Panc1 (cell line): ENCODE measurements around the gene RPRD1B. TPM values are rescaled to one million over a fixed set of nuclear protein-coding genes. Genes with fewer than 3 reads are reported as not detected.

Source experiments
- ATAC-seq: fragments of 200-7000 bp; cut with Tn5 transposase; 2 replicates; pipeline ENCODE4 v1.9.1; 2020; ENCODE audit warnings: mild to moderate bottlenecking, moderate library complexity
- BruUV-seq: library from RNA; stranded (reverse); fragments of 400-500 nt; replicated peaks from 2 replicates; lab custom pipeline; 2021; lab: Mats Ljungman, UMichigan
- CTCF ChIA-PET: fragments of 300-600 bp; sonication (Branson Sonifier 250); formaldehyde crosslinking; loops from one replicate; lab custom pipeline; 2022; ENCODE audit warnings: antibody characterized with exemption; lab: Charles Lee
- POLR2A ChIA-PET: fragments of 300-600 bp; sonication (Branson Sonifier 250); formaldehyde crosslinking; loops from one replicate; lab custom pipeline; 2022; ENCODE audit warnings: antibody characterized with exemption; lab: Charles Lee
- DNase-seq: peaks from one replicate; pipeline ENCODE4 v3.0.0-alpha.2; 2010; ENCODE audit warnings: low read depth, low spot score
- H3K27ac ChIP-seq: 2 replicates; pipeline ENCODE4 v1.5.1; 2011; ENCODE audit warnings: mild to moderate bottlenecking, low read length, inconsistent platforms
- H3K27me3 ChIP-seq: fragments of 200-500 bp; sonication (Bioruptor generic); 2 replicates; pipeline ENCODE4 v1.6.0; 2014; ENCODE audit warnings: low read length, inconsistent platforms; ENCODE audit not compliant: control insufficient read depth, insufficient read depth
- H3K36me3 ChIP-seq: fragments of 200-500 bp; sonication (Bioruptor generic); 2 replicates; pipeline ENCODE4 v1.5.1; 2014; ENCODE audit warnings: inconsistent platforms, mild to moderate bottlenecking, low read length, moderate library complexity; ENCODE audit not compliant: control insufficient read depth, insufficient read depth
- H3K4me1 ChIP-seq: 2 replicates; pipeline ENCODE4 v1.5.1; 2011; ENCODE audit warnings: inconsistent platforms, mild to moderate bottlenecking, low read length, moderate library complexity; ENCODE audit not compliant: control insufficient read depth, insufficient read depth
- H3K4me3 ChIP-seq, 2 experiments: 2 replicates each; pipeline ENCODE4 v1.5.1; 2011 to 2012; ENCODE audit warnings: low read depth in 2 of 2, low read length in 2 of 2, mild to moderate bottlenecking in 2 of 2, inconsistent platforms in 1 of 2, moderate library complexity in 1 of 2
- H3K9me3 ChIP-seq: fragments of 200-500 bp; sonication (Bioruptor generic); 2 replicates; pipeline ENCODE4 v1.5.1; 2014; ENCODE audit warnings: low read depth, mild to moderate bottlenecking, inconsistent platforms, low read length, moderate library complexity; ENCODE audit not compliant: control insufficient read depth, insufficient read depth
- CTCF ChIP-seq: fragments of 450-650 bp; IDR thresholded peaks from 2 replicates; pipeline ENCODE4 v1.5.1; 2017; ENCODE audit warnings: mild to moderate bottlenecking
- POLR2AphosphoS5 ChIP-seq: IDR thresholded peaks from 2 replicates; pipeline ENCODE4 v1.6.1; 2012; ENCODE audit warnings: mild to moderate bottlenecking, low read depth, low read length, moderate library complexity
- REST ChIP-seq, 2 experiments: IDR thresholded peaks; 2 replicates each; pipeline ENCODE4 v1.6.1; 2011 to 2012; ENCODE audit warnings: low read depth in 2 of 2, control low read depth in 1 of 2, low read length in 1 of 2, mild to moderate bottlenecking in 1 of 2, moderate library complexity in 1 of 2; ENCODE audit not compliant: insufficient read depth in 1 of 2
- SIN3A ChIP-seq: IDR thresholded peaks from 2 replicates; pipeline ENCODE4 v1.6.1; 2012; ENCODE audit warnings: low read depth, mild to moderate bottlenecking, low read length, moderate library complexity, borderline replicate concordance; ENCODE audit not compliant: insufficient read depth
- TCF7L2 ChIP-seq: IDR thresholded peaks from 2 replicates; pipeline ENCODE4 v1.6.1; 2011; ENCODE audit warnings: mild to moderate bottlenecking, low read depth, low read length, inconsistent platforms
- in situ Hi-C: cut with HindIII; loops from 2 replicates; pipeline ENCODE4 v1.10.0; 2016; ENCODE audit warnings: low sequenced_read_pairs, low pct_unique_long_range_greater_than_20kb
- intact Hi-C: fragments of 100-400 bp; cut with micrococcal nuclease; formaldehyde crosslinking; loops from one replicate; pipeline ENCODE4 v1.10.0; 2022; ENCODE audit not compliant: unreplicated experiment
- total RNA-seq: library from RNA; stranded (reverse); gene quantifications from one replicate; pipeline ENCODE4 v1.2.1, GENCODE V29; 2021; ENCODE audit not compliant: unreplicated experiment

RPRD1B gene
- total RNA-seq, 1 experiment from 2014 or later: 33.6 TPM

- no peaks in the 10 kb centered on the region for H3K4me1 ChIP-seq
- DNase-seq: peak; percentile 52
These were observed 42.9 kb upstream of the RPRD1B start for GRCh38 chr20:37990571-37991151.

GRCh38 chr20:37991157-37991866, 42.2 kb upstream of the RPRD1B start:
- Histone ChIP-seq H3K27ac (no peak overlapping the region), H3K9me3 (no peaks in the 10 kb centered on the region), H3K4me1 (no peaks in the 10 kb centered on the region), H3K4me3 (no peak overlapping the region), H3K36me3 (peaks cover 6% of the 10 kb centered on the region; the same call in 1 of the 2 replicates), H3K27me3 (no peaks in the 10 kb centered on the region)
- TF ChIP-seq CTCF (no peak), REST (IDR thresholded peaks at IDR 0.05; ENCODE audit: insufficient read depth in 1 of 2, low read depth in 2 of 2, low read length in 1 of 2) (no peak), POLR2AphosphoS5 (no peak), SIN3A (no peak), TCF7L2 (no peak)
- CTCF ChIA-PET: interaction anchor here (0.6 kb wide), 1 partner anchor 20 kb away, joined by 3 read pairs; no protein-coding TSS in a partner anchor
- POLR2A ChIA-PET: no interaction called here
- intact Hi-C loops (loop anchor here (5.0 kb wide), 3 partner anchors 74 to 419 kb away; partner anchors contain the start of gene VSTM2L), in situ Hi-C loops (no loop called here)
- no TSS peak for BruUV-seq
- ATAC-seq (no peak), DNase-seq (no peak)

More at GRCh38 chr20:37990571-37991151, 42.9 kb upstream of the RPRD1B start:
- Histone ChIP-seq H3K27ac (no peak overlapping the region), H3K4me3 (no peak overlapping the region), H3K27me3 (no peaks in the 10 kb centered on the region), H3K9me3 (no peaks in the 10 kb centered on the region), H3K36me3 (peaks cover 4% of the 10 kb centered on the region; the same call in 1 of the 2 replicates)
- in situ Hi-C loops: no loop called here
- POLR2A ChIA-PET: no interaction called here
- intact Hi-C loops: loop anchor here (5.0 kb wide), 3 partner anchors 73 to 418 kb away; partner anchors contain the start of gene VSTM2L
- no peak for TF ChIP-seq TCF7L2
- TF ChIP-seq CTCF: no peak
- no peak for TF ChIP-seq POLR2AphosphoS5
- CTCF ChIA-PET: no interaction called here
- BruUV-seq: no TSS peak
- no peak for ATAC-seq
